ENCODE measurements around the gene AGAP3.

Gene AGAP3

DNA sequence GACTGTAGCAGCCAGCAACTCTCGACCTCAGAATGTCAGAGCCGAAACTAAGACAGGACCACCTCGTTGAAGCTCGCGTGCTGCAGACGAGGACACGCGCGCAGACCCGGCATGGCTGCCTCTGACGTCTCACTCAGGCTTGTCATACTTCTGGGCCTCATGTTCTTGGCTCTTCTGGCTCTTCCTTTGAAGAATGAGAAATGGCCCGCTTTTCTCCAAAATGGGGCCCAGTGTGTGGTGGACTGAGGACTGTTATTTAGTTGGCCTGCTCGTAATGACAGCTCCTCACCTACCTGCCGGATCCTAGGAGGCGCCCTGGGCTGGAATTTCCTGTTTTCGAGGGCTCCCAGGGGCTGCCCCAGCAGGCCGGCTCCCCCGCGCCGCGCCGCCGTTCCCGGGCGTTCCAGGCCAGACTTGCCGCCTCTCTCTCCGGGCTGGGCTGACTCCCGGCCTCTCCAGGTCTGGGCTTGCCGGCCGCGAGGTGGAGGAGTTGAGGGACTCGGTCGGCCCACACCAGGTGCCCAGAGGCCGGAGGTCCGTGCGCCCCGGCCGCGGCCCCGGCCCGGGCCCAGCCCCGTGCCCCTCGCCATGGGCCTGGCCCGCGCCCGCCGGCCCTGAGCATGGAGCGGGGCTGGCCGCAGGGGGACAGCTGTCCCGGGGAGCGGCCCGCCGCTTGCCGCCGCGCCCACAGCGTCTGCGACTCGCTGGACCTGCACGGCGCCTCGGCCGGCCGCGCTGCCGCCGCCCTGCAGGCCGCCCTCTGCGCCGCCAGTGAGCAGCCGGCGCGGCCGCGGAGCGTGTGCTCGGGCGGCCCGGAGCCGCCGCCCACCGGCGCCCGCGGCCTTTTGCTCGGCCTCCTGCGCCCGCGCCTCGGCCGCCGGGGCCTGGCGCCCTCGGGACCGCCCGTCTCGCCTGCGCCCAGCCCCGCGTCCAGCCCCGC lies 28.1 kb downstream of the AGAP3 start:
- FAIRE-seq (no peak), DNase-seq (ENCODE audit: insufficient read length, low spot score) (no peak)
- TF ChIP-seq, protein P1, sequence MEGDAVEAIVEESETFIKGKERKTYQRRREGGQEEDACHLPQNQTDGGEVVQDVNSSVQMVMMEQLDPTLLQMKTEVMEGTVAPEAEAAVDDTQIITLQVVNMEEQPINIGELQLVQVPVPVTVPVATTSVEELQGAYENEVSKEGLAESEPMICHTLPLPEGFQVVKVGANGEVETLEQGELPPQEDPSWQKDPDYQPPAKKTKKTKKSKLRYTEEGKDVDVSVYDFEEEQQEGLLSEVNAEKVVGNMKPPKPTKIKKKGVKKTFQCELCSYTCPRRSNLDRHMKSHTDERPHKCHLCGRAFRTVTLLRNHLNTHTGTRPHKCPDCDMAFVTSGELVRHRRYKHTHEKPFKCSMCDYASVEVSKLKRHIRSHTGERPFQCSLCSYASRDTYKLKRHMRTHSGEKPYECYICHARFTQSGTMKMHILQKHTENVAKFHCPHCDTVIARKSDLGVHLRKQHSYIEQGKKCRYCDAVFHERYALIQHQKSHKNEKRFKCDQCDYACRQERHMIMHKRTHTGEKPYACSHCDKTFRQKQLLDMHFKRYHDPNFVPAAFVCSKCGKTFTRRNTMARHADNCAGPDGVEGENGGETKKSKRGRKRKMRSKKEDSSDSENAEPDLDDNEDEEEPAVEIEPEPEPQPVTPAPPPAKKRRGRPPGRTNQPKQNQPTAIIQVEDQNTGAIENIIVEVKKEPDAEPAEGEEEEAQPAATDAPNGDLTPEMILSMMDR (IDR thresholded peaks at IDR 0.05; ENCODE audit: insufficient read depth, missing control alignments), result no peak

GRCh38 chr7:151115121-151115835 lies 29.0 kb downstream of the AGAP3 start:
- no peak for FAIRE-seq
- DNase-seq (ENCODE audit: insufficient read length, low spot score), result no peak
- TF ChIP-seq, protein P1 (IDR thresholded peaks at IDR 0.05; ENCODE audit: insufficient read depth, missing control alignments), result no peak

DNA sequence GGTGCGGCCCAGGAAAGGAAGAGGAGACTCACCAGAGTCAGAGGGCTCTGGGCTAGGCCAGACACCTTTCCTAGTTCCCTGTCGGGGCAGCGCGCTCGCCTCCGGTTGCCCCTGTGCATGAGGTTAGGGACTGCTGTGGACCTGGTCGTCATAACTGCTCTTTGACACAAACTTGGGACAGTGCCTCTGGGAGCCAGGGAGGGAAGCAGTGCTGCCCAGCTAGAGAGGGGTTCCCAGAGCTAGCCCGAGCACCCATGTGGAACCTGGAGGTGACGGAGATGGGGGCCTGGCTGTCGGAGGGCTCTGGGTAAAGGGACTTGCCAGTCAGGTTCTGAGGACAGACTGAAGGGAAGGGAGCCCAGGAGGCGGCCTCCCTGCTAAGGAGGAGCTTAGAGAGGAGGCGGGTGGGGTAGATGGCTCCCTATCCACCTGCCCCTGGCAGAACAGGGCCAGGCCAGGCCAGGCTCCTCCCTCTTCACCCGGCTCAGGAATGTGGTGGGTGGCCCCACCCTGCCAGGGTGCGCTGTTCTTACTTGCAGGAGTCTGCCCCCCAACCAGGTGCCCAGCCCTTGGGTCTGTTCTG lies 29.7 kb downstream of the AGAP3 start:
- DNase-seq (ENCODE audit: insufficient read length, low spot score), result no peak
- TF ChIP-seq, protein P1 (IDR thresholded peaks at IDR 0.05; ENCODE audit: insufficient read depth, missing control alignments), result no peak
- FAIRE-seq, result no peak

DNA sequence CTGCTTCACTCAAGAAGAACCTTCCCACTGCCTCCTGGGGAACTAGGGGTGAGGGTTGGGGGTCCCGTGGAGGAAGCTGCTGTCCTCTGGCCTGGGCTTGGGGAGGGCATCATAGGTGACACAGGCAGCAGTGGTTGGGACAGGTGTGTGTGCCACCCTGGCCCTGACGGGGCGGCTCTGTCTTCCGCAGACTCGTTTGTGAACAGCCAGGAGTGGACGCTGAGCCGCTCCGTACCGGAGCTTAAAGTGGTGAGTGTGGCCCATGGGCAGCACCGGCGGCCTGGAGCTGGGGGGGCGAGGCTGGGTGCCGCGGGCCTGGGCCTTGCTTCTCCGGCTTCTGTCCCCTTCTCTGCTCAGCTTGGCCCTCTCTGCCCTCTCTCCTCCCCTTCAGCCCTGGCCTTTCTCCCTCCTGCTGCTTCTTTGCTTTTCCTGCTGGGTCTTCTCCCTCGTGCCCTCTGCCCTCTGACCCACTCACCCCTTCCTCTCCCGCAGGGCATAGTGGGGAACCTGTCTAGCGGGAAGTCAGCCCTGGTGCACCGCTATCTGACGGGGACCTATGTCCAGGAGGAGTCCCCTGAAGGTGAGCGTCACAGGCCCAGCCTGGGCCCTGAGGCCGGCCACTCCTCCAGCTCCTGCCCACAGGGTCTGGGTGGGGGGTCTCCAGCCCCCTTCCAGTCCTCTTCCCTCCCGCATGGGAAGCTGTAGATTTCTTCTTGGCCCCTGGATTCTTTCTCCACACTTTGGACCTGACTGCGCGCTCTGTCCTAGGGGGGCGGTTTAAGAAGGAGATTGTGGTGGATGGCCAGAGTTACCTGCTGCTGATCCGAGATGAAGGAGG lies 30.5 kb downstream of the AGAP3 start:
- no peak for DNase-seq (ENCODE audit: insufficient read length, low spot score)
- TF ChIP-seq, protein P1 (IDR thresholded peaks at IDR 0.05; ENCODE audit: insufficient read depth, missing control alignments), result no peak
- FAIRE-seq, result no peak

DNA sequence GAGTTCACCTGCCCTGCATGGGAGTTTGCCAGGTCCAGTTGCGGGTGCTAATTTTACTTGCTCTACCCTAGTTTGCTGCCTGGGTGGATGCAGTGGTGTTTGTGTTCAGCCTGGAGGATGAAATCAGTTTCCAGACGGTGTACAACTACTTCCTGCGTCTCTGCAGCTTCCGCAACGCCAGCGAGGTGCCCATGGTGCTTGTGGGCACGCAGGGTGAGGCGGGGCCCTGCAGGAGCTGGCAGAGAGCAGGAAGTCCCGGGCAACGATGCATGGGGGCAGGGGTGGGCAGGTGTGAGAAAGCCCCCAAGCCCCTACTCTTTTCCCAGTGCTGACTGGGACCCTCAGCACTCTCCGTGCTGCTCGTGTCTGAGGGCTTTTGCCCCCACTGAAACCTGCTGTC lies 31.3 kb downstream of the AGAP3 start:
- no peak for FAIRE-seq
- TF ChIP-seq, protein P1 (IDR thresholded peaks at IDR 0.05; ENCODE audit: insufficient read depth, missing control alignments), result no peak
- no peak for DNase-seq (ENCODE audit: insufficient read length, low spot score)

GRCh38 chr7:151118108-151119054 lies 32.1 kb downstream of the AGAP3 start:
- DNase-seq (ENCODE audit: insufficient read length, low spot score), result no peak
- TF ChIP-seq, protein P1 (IDR thresholded peaks at IDR 0.05; ENCODE audit: insufficient read depth, missing control alignments), result no peak
- FAIRE-seq, result no peak

All from D721Med (cell line).